ENCODE data around the gene QRICH1.

DNA sequence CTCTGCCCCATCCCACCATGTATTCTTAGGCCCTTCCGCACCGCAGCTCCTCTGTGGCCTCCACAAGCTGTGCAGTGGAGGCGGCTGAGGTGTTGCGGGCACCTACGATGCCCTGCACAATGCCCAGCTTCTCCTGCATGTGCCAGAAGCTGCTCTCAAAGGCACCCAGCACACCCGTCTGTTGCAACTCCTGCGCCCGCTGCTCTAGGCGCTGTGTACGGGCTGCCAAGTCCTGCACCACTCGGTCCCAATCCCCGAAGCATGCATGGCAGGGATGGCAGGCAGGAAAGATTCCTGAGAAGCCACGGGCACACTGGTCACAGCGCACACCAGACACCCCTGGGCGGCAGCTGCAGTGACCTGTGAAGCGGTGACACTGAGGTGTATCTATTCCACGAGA is 29.8 kb upstream of the QRICH1 start:
- TF ChIP-seq, protein P1, sequence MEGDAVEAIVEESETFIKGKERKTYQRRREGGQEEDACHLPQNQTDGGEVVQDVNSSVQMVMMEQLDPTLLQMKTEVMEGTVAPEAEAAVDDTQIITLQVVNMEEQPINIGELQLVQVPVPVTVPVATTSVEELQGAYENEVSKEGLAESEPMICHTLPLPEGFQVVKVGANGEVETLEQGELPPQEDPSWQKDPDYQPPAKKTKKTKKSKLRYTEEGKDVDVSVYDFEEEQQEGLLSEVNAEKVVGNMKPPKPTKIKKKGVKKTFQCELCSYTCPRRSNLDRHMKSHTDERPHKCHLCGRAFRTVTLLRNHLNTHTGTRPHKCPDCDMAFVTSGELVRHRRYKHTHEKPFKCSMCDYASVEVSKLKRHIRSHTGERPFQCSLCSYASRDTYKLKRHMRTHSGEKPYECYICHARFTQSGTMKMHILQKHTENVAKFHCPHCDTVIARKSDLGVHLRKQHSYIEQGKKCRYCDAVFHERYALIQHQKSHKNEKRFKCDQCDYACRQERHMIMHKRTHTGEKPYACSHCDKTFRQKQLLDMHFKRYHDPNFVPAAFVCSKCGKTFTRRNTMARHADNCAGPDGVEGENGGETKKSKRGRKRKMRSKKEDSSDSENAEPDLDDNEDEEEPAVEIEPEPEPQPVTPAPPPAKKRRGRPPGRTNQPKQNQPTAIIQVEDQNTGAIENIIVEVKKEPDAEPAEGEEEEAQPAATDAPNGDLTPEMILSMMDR (IDR thresholded peaks at IDR 0.05): no peak
- TF ChIP-seq POLR2A (IDR thresholded peaks at IDR 0.05) (no peak), POLR2AphosphoS5 (IDR thresholded peaks at IDR 0.05) (no peak), EP300 (IDR thresholded peaks at IDR 0.05) (no peak)

All from gastroesophageal sphincter (tissue), 3 donors.